ENCODE measurements around the gene ATP11A. TPM values are rescaled to one million over a fixed set of nuclear protein-coding genes. Genes with fewer than 3 reads are reported as not detected.

ATP11A gene
- total RNA-seq, 1 experiment from 2014 or later: 80.4 TPM

DNA sequence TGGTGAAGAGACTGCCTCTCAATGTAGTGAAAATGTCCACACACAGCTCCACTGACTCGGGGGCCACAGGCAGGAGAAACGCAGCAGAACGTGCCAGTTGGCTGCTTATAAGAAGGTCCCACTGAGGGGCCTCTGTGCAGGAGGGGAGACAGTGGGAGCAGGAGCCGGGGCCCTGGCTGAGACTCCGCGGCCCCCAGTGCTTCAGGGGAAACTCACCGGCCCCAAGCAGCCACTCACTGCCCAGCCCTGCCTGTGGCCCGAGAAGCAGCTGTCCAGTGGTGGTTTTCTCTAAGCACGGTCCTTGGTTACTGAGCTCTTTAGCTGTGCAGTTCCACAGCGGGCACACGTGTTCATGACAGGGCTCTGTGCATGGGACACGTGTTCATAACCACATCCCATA, 187.2 kb downstream of the ATP11A start:
- no peak for ATAC-seq
- no peak overlapping the region for H3K9ac ChIP-seq (ENCODE audit: low read length)
- no peaks in the 10 kb centered on the region for H3K79me2 ChIP-seq (ENCODE audit: insufficient read depth, low read length)
- RAD21 ChIA-PET (ENCODE audit: low non-redundant PET in 1 of 2, low total read pairs in 2 of 2, uncharacterized antibody in 2 of 2, unreplicated experiment in 2 of 2): no interaction called here
- H2AFZ ChIP-seq (ENCODE audit: low read depth, low read length, poor library complexity, severe bottlenecking): no peak overlapping the region
- DNase-seq (ENCODE audit: low read depth, low spot score): no peak
- CTCF ChIA-PET: no interaction called here
- POLR2A ChIA-PET: no interaction called here
- TF ChIP-seq, protein P1, sequence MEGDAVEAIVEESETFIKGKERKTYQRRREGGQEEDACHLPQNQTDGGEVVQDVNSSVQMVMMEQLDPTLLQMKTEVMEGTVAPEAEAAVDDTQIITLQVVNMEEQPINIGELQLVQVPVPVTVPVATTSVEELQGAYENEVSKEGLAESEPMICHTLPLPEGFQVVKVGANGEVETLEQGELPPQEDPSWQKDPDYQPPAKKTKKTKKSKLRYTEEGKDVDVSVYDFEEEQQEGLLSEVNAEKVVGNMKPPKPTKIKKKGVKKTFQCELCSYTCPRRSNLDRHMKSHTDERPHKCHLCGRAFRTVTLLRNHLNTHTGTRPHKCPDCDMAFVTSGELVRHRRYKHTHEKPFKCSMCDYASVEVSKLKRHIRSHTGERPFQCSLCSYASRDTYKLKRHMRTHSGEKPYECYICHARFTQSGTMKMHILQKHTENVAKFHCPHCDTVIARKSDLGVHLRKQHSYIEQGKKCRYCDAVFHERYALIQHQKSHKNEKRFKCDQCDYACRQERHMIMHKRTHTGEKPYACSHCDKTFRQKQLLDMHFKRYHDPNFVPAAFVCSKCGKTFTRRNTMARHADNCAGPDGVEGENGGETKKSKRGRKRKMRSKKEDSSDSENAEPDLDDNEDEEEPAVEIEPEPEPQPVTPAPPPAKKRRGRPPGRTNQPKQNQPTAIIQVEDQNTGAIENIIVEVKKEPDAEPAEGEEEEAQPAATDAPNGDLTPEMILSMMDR (IDR thresholded peaks at IDR 0.05 in 2 of 3, conservative IDR thresholded peaks at IDR 0.05 in 1 of 3; ENCODE audit: borderline replicate concordance in 1 of 3, insufficient read depth in 1 of 3, low read depth in 2 of 3, low read length in 2 of 3): no peak
- TF ChIP-seq RAD21 (IDR thresholded peaks at IDR 0.05; ENCODE audit: low read depth): no peak
- no peak for TF ChIP-seq SP1 (IDR thresholded peaks at IDR 0.05; ENCODE audit: low read depth)
- TF ChIP-seq EGR1 (IDR thresholded peaks at IDR 0.05; ENCODE audit: low read depth): no peak
- no peak for TF ChIP-seq YY1 (IDR thresholded peaks at IDR 0.05; ENCODE audit: extremely low read depth, insufficient replicate concordance, low read depth, low read length)
- TF ChIP-seq CBX3 (IDR thresholded peaks at IDR 0.05; ENCODE audit: low read depth): no peak
- no peak for TF ChIP-seq ELF1 (IDR thresholded peaks at IDR 0.05; ENCODE audit: borderline replicate concordance, low read depth)
- no peak for TF ChIP-seq SRF (IDR thresholded peaks at IDR 0.05; ENCODE audit: low read depth)
- no peak for TF ChIP-seq ZNF274 (IDR thresholded peaks at IDR 0.05; ENCODE audit: low read depth, low read length)
- H3K27ac ChIP-seq (ENCODE audit: low read depth, low read length): no peak overlapping the region
- intact Hi-C loops (cut with micrococcal nuclease): no loop called here
- no peaks in the 10 kb centered on the region for H3K27me3 ChIP-seq (ENCODE audit: insufficient read depth, low read length)
- H4K20me1 ChIP-seq (ENCODE audit: insufficient read depth): no peaks in the 10 kb centered on the region
- H3K9me2 ChIP-seq (ENCODE audit: insufficient read depth): no peaks in the 10 kb centered on the region
- no TSS peak for BruUV-seq (replicated peaks)
- H3K4me2 ChIP-seq (ENCODE audit: low read length): no peak overlapping the region
- H3K4me1 ChIP-seq (ENCODE audit: control insufficient read depth in 1 of 2, insufficient read depth in 2 of 2, low read length in 2 of 2): peaks cover 22 to 24% of the 10 kb centered on the region in 2 experiments
- no peak overlapping the region for H3K4me3 ChIP-seq (replicated peaks in 1 of 2; ENCODE audit: low read depth in 1 of 2, low read length in 2 of 2)
- no peaks in the 10 kb centered on the region for H3K9me3 ChIP-seq (ENCODE audit: control insufficient read depth in 1 of 2, insufficient read depth in 1 of 2, low read depth in 1 of 2, low read length in 2 of 2)
- H3K36me3 ChIP-seq (ENCODE audit: control insufficient read depth in 1 of 2, insufficient read depth in 2 of 2, low read length in 2 of 2): peaks cover 2 to 17% of the 10 kb centered on the region in 2 experiments; a peak in 3 of 4 replicates

DNA sequence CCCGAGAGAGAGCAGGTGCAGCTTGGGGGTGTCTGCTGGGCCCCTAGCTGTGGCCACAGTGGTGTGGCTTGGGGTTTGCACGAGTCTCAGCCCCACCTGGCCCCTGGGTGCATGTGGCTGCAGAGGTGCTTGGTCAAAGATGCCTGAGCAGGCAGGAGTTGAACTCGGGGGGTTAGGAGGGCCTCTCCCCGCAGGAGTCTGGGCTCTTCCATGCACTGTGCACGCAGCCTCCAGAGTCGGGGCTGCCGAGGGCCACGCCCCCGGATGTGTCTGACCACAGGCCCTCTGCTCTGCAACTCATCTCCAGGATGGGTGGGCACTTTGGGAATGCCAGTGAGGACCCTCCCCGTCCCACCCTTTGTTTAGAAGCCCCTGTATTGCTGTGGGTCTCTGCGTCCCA, 187.7 kb downstream of the ATP11A start:
- DNase-seq (ENCODE audit: low read depth, low spot score): no peak
- ChIA-PET CTCF (no interaction called here), POLR2A (no interaction called here), RAD21 (ENCODE audit: low non-redundant PET in 1 of 2, low total read pairs in 2 of 2, uncharacterized antibody in 2 of 2, unreplicated experiment in 2 of 2) (no interaction called here)
- BruUV-seq (replicated peaks): no TSS peak
- no peaks in the 10 kb centered on the region for H3K27me3 ChIP-seq (ENCODE audit: insufficient read depth, low read length)
- H4K20me1 ChIP-seq (ENCODE audit: insufficient read depth): no peaks in the 10 kb centered on the region
- H3K36me3 ChIP-seq (ENCODE audit: control insufficient read depth in 1 of 2, insufficient read depth in 2 of 2, low read length in 2 of 2): peaks cover 2 to 17% of the 10 kb centered on the region in 2 experiments; a peak in 3 of 4 replicates
- H3K4me3 ChIP-seq (replicated peaks in 1 of 2; ENCODE audit: low read depth in 1 of 2, low read length in 2 of 2): no peak overlapping the region
- H3K9me3 ChIP-seq (ENCODE audit: control insufficient read depth in 1 of 2, insufficient read depth in 1 of 2, low read depth in 1 of 2, low read length in 2 of 2): no peaks in the 10 kb centered on the region
- no peak overlapping the region for H3K27ac ChIP-seq (ENCODE audit: low read depth, low read length)
- ATAC-seq: no peak
- peaks cover 17 to 20% of the 10 kb centered on the region in 2 experiments for H3K4me1 ChIP-seq (ENCODE audit: control insufficient read depth in 1 of 2, insufficient read depth in 2 of 2, low read length in 2 of 2)
- H3K9me2 ChIP-seq (ENCODE audit: insufficient read depth): no peaks in the 10 kb centered on the region
- H3K9ac ChIP-seq (ENCODE audit: low read length): no peak overlapping the region
- no peak overlapping the region for H2AFZ ChIP-seq (ENCODE audit: low read depth, low read length, poor library complexity, severe bottlenecking)
- H3K79me2 ChIP-seq (ENCODE audit: insufficient read depth, low read length): no peaks in the 10 kb centered on the region
- intact Hi-C loops (cut with micrococcal nuclease): no loop called here
- no peak overlapping the region for H3K4me2 ChIP-seq (ENCODE audit: low read length)
- TF ChIP-seq FOSL1 (IDR thresholded peaks at IDR 0.05; ENCODE audit: low read depth) (no peak), ZFX (IDR thresholded peaks at IDR 0.05) (no peak), POLR2A (IDR thresholded peaks at IDR 0.05; ENCODE audit: borderline replicate concordance, extremely low read depth, insufficient read depth, insufficient read length) (no peak), TCF7L2 (IDR thresholded peaks at IDR 0.05; ENCODE audit: borderline replicate concordance, extremely low read depth, insufficient read depth, insufficient read length) (no peak), EZH2phosphoT487 (IDR thresholded peaks at IDR 0.05; ENCODE audit: borderline replicate concordance) (no peak)
- TF ChIP-seq, protein P1 (IDR thresholded peaks at IDR 0.05 in 2 of 3, conservative IDR thresholded peaks at IDR 0.05 in 1 of 3; ENCODE audit: borderline replicate concordance in 1 of 3, insufficient read depth in 1 of 3, low read depth in 2 of 3, low read length in 2 of 3): no peak
- TF ChIP-seq, protein P2, sequence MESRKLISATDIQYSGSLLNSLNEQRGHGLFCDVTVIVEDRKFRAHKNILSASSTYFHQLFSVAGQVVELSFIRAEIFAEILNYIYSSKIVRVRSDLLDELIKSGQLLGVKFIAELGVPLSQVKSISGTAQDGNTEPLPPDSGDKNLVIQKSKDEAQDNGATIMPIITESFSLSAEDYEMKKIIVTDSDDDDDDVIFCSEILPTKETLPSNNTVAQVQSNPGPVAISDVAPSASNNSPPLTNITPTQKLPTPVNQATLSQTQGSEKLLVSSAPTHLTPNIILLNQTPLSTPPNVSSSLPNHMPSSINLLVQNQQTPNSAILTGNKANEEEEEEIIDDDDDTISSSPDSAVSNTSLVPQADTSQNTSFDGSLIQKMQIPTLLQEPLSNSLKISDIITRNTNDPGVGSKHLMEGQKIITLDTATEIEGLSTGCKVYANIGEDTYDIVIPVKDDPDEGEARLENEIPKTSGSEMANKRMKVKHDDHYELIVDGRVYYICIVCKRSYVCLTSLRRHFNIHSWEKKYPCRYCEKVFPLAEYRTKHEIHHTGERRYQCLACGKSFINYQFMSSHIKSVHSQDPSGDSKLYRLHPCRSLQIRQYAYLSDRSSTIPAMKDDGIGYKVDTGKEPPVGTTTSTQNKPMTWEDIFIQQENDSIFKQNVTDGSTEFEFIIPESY (IDR thresholded peaks at IDR 0.05; ENCODE audit: extremely low read depth, insufficient replicate concordance, low read length): no peak

Measured in HCT116 (cell line).